Body of pancreas (tissue), 4 donors: ENCODE results near the gene PREX1.

Experiments used
- POLR2A ChIP-seq, 3 donors: fragments of 450-650 bp; IDR thresholded peaks; one replicate each; pipeline ENCODE4 v1.6.1; 2016; ENCODE audit warnings: antibody characterized with exemption in 3 of 3, mild to moderate bottlenecking in 2 of 3
- TF ChIP-seq, protein P1 (sequence below), 7 experiments: fragments of 450-650 bp in 4 of 7; fragments of 200-600 bp in 3 of 7; sonication (generic) in 3 of 7; IDR thresholded peaks; one replicate each; pipeline ENCODE4 v1.5.1; 2016 to 2019; ENCODE audit warnings: antibody characterized with exemption in 7 of 7

DNA sequence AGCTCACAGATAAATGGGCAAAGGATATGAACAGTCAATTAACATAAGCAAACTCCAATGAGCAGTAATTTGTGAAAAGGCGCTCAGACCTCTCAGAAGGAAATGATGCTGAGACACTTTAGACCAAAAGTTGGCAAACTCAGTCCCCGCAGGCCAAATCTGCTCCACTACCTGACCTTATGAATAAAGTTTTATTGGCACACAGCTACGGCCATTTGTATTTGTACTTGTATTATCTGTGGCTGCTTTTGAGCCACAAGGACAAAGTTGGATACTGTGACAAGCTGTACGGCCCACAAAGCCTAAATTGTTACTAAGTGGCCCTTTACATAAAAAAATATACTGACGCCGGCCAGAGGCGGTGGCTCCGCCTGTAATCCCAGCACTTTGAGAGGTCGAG is 167.0 kb downstream of the PREX1 start:
- TF ChIP-seq, protein P1, sequence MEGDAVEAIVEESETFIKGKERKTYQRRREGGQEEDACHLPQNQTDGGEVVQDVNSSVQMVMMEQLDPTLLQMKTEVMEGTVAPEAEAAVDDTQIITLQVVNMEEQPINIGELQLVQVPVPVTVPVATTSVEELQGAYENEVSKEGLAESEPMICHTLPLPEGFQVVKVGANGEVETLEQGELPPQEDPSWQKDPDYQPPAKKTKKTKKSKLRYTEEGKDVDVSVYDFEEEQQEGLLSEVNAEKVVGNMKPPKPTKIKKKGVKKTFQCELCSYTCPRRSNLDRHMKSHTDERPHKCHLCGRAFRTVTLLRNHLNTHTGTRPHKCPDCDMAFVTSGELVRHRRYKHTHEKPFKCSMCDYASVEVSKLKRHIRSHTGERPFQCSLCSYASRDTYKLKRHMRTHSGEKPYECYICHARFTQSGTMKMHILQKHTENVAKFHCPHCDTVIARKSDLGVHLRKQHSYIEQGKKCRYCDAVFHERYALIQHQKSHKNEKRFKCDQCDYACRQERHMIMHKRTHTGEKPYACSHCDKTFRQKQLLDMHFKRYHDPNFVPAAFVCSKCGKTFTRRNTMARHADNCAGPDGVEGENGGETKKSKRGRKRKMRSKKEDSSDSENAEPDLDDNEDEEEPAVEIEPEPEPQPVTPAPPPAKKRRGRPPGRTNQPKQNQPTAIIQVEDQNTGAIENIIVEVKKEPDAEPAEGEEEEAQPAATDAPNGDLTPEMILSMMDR (IDR thresholded peaks at IDR 0.05), result no peak
- TF ChIP-seq POLR2A (IDR thresholded peaks at IDR 0.05), result no peak
